ENCODE data around the gene TRAPPC2. TPM values are rescaled to one million over a fixed set of nuclear protein-coding genes. Genes with fewer than 3 reads are reported as not detected.

TRAPPC2 gene
- total RNA-seq, 1 donor from 2014 or later = 17.9 TPM

- no peaks in the 10 kb centered on the region for H3K36me3 ChIP-seq (ENCODE audit: control insufficient read depth, insufficient read depth, low read length)
- peak; percentile 95 for FAIRE-seq
- H3K4me3 ChIP-seq (ENCODE audit: low read depth, low read length) = no peak overlapping the region
- peak; percentile 95 for DNase-seq (ENCODE audit: low read depth)
- H3K27me3 ChIP-seq (ENCODE audit: control insufficient read depth, insufficient read depth, low read length) = no peaks in the 10 kb centered on the region
- no peak for TF ChIP-seq CTCF (IDR thresholded peaks at IDR 0.05; ENCODE audit: insufficient read depth, low read length, severe bottlenecking)
Measured at GRCh38 chrX:13669246-13669737, 65.1 kb downstream of the TRAPPC2 start.

- no peak for TF ChIP-seq CTCF (IDR thresholded peaks at IDR 0.05; ENCODE audit: insufficient read depth, low read length, severe bottlenecking)
- no peaks in the 10 kb centered on the region for H3K36me3 ChIP-seq (ENCODE audit: control insufficient read depth, insufficient read depth, low read length)
- DNase-seq (ENCODE audit: low read depth) (peak; percentile 17), FAIRE-seq (no peak)
- no peaks in the 10 kb centered on the region for H3K27me3 ChIP-seq (ENCODE audit: control insufficient read depth, insufficient read depth, low read length)
- no peak overlapping the region for H3K4me3 ChIP-seq (ENCODE audit: low read depth, low read length)
Measured at GRCh38 chrX:13667919-13668318, 66.5 kb downstream of the TRAPPC2 start.

- no peak for DNase-seq (ENCODE audit: low read depth)
- no peaks in the 10 kb centered on the region for H3K36me3 ChIP-seq (ENCODE audit: control insufficient read depth, insufficient read depth, low read length)
- no peak overlapping the region for H3K4me3 ChIP-seq (ENCODE audit: low read depth, low read length)
- no peak for TF ChIP-seq CTCF (IDR thresholded peaks at IDR 0.05; ENCODE audit: insufficient read depth, low read length, severe bottlenecking)
- no peak for FAIRE-seq
- no peaks in the 10 kb centered on the region for H3K27me3 ChIP-seq (ENCODE audit: control insufficient read depth, insufficient read depth, low read length)
Measured at GRCh38 chrX:13666836-13667235, 67.6 kb downstream of the TRAPPC2 start.

DNA sequence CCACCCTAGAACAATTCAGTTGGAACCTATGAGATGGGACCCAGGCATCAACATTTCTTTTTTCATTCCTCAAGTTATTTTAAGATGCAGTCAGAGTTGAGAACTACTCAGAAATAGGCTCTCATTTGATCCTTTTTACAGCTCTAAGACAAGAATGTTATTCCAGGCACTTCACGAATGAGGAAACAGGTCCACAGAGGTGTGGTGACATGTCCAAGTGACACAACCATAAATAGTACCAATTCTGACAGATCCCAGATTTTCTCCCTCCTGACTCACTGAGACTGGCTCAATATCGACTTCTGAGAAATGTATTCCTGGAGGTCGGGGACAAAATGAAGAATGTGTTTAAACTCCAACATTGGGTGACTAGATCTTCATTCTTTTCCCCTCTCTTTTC, 70.4 kb downstream of the TRAPPC2 start:
- Histone ChIP-seq H3K27me3 (ENCODE audit: control insufficient read depth, insufficient read depth, low read length) (no peaks in the 10 kb centered on the region), H3K4me3 (ENCODE audit: low read depth, low read length) (no peak overlapping the region), H3K36me3 (ENCODE audit: control insufficient read depth, insufficient read depth, low read length) (no peaks in the 10 kb centered on the region)
- FAIRE-seq = no peak
- TF ChIP-seq CTCF (IDR thresholded peaks at IDR 0.05; ENCODE audit: insufficient read depth, low read length, severe bottlenecking) = no peak
- DNase-seq (ENCODE audit: low read depth) = peak; percentile 39

DNA sequence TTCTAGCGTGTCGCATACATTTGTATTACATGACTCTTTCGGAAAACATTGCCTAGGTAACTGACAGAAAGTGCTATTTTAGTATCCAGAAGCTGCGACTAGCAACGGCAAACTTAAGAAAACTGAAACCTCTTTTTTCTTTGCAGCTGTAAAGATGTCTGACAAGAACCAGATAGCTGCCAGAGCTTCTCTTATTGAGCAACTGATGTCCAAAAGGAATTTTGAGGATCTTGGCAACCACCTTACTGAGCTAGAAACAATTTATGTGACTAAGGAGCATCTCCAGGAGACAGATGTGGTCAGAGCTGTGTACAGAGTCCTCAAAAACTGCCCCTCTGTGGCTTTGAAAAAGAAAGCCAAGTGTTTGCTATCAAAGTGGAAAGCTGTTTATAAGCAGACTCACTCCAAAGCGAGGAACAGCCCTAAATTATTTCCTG, 72.0 kb downstream of the TRAPPC2 start:
- FAIRE-seq (no peak), DNase-seq (ENCODE audit: low read depth) (no peak)
- no peak for TF ChIP-seq CTCF (IDR thresholded peaks at IDR 0.05; ENCODE audit: insufficient read depth, low read length, severe bottlenecking)
- Histone ChIP-seq H3K36me3 (ENCODE audit: control insufficient read depth, insufficient read depth, low read length) (no peaks in the 10 kb centered on the region), H3K4me3 (ENCODE audit: low read depth, low read length) (no peak overlapping the region), H3K27me3 (ENCODE audit: control insufficient read depth, insufficient read depth, low read length) (no peaks in the 10 kb centered on the region)

Other genes starting within 250 kb of the TRAPPC2 start
- 0.26 TPM in 1 of 2 replicates, not detected in the other for gene EGFL6, start 165.0 kb downstream of the TRAPPC2 start, total RNA-seq
- gene TCEANC, start 81.5 kb downstream of the TRAPPC2 start, total RNA-seq = 2.0 and 2.1 TPM in 2 replicates
- gene RAB9A, start 45.5 kb downstream of the TRAPPC2 start, total RNA-seq = 43.4 and 57.6 TPM in 2 replicates
- gene OFD1, start 128 bp upstream of the TRAPPC2 start, total RNA-seq = 13.4 and 26.0 TPM in 2 replicates
- under 0.01 and 1.2 TPM in 2 replicates for gene GPM6B, start 82.5 kb upstream of the TRAPPC2 start, total RNA-seq

All from bronchial epithelial cell (primary cell).